ENCODE measurements around the gene GNA14.
"Not testable (repeated sequence)": the region's sequence is repeated elsewhere in the genome, so short reads cannot be mapped to it uniquely, and the experiment has no call there.

Gene GNA14

DNA sequence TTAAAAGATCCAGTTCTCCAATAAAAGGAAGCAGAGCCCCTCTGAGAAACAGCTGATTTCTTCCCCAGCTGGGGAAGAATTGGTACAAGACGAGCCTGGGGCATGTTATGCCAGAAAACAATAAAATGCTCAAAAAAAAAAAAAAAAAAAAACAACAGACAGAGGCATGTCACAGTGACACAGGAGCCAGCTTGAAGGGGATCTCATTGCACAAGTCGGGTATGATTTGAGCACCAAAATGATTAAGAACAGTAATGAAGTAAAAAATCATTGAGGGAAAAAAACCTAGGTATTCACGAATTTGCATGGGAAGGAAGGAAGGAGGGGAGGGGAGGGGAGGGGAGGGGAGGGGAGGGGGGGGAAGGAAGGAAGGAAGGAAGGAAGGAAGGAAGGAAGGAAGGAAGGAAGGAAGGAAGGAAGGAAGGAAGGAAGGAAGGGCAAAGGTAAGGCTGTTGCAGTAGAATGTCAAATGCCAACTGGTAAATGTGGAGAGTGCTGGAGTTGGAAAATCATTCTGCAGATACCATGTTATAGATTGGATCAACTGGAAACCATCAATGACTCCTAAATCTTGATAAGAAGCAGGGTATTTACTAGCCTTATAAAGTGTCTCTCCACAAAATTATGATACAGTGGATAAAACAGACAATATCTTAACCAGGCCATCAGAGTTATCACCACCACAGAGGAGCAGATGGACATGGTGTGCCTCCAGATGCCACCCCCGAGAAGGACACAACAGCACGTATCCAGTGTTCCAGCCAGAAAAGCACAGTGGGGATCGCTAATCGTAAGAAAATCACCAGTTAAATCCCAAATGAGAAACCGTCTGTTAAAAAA is 7.2 kb downstream of the GNA14 start:
- no peak for DNase-seq

DNA sequence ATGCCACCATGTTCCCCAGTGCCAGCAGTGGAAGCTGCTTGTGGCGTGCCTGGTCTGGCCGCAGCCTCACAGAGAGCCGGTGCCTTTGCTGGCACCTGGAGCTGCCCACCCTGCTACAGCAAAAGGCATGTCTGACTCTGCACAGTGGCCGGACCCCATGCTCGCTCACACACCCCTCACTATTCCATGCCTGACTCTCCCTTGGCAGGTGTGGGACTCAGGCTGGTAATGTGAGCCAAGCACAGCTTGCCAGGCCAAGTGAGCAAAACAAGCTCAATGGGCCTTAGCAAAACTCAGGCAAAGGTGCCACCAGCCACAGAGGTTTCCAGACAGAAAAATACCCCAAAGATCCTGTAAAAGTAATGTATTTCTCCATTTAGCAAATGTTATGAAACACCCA is 15.5 kb downstream of the GNA14 start:
- no peak for DNase-seq

DNA sequence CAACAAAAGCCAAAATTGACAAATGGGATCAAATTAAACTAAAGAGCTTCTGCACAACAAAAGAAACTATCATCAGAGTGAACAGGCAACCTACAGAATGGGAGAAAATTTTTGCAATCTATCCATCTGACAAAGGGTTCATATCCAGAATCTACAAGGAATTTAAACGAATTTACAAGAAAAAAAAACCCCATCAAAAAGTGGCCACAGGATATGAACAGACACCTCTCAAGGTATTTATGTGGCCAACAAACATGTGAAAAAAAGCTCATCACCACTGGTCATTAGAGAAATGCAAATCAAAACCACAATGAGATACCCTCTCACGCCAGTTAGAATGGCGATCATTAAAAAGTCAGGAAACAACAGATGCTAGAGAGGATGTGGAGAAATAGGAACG is 19.3 kb downstream of the GNA14 start:
- DNase-seq: not testable (repeated sequence)

DNA sequence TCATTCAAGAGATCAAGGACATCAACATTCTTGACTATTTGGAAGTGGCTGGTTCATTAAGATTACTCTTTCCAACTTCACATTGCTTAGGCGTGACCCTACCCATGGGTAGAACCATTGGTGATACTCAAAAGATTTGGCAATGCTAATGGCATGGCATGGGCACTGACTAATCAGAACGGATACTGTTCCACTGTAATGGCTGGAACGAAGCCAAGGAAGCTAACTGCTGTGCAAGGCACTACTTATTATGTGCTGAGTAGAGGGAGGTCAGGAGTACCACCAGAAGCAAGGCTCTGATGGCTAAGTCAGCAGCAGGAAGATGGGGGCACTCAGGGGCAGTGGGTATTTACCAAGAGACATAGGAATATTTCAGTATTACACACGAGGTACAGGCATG is 31.9 kb downstream of the GNA14 start:
- DNase-seq: no peak

DNA sequence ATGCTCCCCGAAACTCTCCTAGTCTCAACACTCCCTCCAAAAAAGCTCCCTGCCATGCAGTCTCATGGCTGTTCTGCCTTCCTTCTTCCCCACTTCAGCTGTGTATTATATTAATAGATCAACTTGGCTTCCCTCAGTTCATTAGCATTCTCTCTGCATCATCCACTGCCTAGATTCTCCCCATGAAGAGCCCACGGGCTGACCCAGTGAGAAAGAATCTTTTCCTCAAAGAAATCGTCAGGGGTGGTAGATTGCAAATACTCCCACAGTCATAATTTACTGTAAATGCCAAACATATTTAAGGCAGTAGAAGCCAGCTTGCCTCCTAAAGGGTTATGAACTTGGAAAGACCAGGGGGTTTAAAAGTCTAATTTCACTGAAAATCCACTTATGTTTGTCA is 33.5 kb downstream of the GNA14 start:
- no peak for DNase-seq

DNA sequence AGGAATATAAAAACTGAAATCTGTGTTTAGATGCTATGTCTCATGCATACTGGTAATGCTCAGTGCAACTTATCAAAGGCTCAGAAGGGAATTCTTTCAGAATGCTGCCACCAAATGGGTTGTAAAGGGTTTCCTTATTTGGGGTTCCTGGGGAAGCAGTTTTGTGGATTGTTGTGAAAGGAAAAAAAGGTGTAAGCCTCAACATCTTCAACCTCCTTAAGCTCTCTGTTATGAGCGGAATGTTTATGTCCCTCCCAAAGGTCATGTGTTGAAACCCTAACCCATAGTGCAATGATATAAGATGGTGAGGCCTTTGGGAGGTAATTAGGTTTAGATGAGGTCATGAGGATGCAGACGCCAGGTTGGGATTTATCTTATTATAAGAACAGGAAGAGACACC is 41.6 kb downstream of the GNA14 start:
- no peak for DNase-seq

DNA sequence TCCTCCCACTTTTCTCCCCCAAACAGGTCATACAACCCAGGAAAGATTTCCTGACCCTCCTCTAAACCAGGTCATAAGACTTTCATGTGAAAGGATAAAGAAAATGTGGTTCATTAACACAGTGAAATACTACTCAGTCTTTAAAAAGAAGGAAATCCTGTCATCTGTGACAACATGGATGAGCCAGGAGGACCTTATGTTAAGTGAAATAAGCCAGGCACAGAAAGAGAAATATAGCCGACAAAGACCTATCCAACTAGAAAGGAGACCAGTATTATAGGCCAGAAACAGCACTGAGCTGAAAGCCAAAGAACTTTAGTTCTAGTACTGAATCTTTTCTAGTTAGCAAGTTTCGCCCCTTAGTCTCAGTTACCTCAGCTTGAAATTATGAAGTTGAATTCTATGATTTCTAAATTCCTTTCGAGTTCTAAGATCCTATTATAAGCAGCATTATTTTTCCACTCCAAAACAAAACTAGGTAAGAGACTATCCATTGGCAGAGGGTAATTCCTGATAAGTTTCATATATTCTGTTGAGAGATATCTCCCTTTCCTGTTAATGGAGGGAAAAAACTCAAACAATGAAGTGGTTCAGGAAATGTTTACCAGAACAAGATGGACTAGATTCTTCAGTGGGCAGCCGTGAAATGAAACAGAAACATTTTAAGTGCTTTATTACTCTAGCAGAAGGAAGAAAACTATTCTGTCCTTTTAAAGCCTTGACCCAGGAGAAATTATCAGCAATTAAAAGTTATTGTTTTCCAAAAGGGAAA is 42.5 kb downstream of the GNA14 start:
- no peak for DNase-seq

DNA sequence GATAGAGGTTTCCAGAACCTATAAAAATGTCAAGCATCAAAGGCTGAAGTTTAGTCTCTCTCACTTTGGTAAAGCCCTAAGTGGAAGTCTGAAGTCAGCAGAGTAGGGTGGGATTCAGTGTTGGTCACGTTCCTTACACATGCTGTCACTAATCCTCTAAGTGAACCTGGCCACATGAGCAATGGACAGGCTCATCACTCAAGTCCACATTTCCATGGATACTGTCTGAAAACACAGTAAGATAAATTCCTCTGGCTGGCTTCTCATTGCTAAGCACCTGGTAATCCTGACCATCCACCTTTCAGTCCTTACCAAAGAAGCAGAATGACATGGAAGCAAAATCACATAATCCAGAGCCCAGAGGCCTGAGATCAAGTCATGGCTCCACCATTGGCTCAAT is 43.8 kb downstream of the GNA14 start:
- DNase-seq: no peak

DNA sequence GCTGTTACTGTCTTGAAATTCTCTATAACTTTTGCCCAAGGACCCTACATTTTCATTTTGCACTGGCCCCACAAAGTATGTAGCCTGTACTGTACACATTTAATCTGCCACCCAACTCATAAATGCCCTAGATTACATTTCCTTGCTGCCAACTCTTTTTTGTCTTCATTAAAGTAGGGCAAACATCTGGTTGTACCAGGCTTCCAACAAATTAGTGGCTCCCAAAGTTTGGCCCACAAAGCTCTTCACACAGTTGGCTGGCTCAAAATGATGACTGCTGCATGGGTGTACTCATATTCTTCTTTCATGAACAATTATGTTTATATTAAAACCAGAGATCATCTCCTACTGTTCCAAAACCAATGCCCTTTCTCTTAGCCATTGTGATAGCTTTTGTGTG is 45.3 kb downstream of the GNA14 start:
- DNase-seq: no peak

DNA sequence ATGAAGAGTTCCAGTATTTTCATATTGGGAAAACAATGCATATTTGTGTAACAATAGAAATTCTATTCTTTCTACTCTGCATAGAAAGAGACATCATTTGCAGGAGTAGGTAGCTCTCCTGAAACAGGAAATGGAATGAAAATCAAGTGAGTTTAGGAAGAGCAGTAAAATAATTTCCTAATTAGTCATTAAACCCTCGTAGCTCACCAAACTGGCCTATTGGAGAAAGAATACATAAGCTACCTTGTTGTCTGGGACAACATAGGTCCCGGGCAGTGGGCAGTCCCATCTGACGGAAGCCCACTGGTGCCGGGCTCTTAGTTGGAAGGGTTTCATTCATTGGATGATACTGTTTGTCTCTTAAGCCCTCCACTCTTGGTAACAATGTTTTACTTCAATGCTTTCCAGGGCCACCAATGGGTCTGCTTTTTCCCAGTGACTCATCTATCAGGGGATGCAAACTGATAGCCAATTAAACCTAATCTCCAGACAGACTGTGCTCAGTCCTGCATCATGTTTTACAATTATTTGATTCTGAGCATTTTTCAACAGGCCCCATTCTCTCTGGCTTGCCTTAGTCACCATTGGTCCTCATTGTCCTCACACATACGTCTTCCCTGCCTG is 46.5 kb downstream of the GNA14 start:
- no peak for DNase-seq

DNA sequence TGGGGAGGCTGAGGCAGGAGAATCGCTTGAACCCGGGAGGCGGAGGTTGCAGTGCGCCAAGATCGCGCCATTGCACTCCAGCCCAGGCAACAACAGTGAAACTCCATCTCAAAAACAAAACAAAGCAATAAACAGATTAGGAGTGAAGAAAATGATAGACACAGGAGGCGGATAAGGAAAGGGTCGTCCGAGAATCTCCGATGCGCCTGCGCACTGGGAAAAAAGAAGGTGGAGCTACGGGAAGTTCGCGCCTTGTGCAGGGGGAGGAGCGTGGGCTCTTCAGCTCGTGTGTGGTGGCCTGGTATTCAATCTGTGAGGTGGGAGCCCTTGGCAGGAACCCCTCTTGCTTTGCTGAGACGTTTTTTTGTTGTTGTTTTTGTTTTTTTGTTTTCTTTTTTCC is 47.3 kb downstream of the GNA14 start:
- no peak for DNase-seq

DNA sequence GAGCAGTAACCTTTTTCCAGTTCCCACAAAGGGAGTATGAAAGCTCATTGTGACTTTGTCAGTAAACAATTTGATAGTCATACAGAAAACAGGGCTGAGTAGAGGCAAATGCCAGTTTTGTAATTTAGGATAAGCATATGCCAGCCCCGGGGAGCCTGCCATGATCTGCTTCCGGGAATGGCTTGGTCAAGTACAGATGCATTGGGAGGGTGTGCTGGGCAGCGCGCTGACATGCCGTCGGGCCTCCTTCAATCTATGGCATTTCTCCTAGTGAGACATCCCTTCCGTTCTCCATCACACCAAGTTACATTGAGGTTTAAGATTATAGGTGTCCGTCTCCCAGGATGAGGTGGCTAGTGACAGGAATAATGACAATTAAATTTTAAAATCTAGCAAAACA is 48.6 kb downstream of the GNA14 start:
- no peak for DNase-seq

DNA sequence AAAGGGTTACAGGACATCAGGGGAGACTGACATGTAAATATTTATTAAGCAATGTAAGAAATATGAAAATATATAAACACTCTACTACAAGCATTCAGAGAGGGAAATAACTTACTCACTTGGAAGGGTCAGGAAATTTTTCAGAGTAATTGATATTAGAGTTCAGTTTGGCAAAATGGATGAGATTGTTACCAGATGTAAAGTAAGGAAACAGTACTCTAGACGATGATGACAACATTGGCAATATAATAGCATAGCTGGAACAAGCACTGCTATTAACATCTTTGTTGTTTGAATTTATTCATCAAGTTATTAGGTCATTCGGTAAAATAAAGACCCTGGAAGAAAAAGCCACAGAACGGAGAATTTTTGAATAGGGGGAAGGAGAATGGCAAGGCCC is 49.1 kb downstream of the GNA14 start:
- no peak for DNase-seq

DNA sequence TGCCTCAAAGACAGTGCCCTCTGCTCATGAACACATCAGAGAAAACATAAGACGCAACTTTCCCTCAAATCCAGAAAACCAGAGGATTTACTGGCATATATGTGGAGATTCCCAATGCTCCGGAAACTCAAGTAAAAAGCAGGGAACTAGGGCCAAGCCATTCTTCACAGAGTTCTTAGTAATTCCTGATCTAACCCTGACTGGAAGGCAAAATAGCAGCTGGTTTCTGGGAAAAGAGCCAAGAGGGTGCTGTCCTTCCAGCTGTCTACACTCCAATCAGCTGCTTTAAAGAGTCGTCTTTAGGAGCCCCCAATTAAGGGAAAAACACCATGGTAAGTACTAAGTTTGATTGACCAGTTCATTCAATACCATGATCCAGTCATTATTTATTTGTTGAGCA is 49.6 kb downstream of the GNA14 start:
- DNase-seq: no peak

DNA sequence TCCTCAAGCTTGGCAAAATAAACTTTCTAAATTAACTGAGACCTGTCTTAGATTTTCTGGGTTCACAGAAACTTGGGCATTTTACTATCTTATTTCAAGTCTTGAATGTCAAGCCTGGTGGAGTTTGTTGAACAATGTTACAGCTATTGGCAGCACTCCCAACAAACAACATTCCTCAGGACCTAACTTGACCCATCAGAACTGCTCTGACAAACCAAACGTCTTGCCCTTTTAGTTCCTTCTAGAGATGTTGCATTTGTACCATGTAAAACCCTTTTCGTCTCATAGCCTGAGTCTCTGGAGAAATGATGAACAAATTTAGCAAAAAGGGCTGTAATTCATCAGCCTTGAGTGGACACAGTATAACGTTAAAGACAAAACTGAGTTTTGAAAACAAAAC is 51.1 kb downstream of the GNA14 start:
- DNase-seq: no peak

DNA sequence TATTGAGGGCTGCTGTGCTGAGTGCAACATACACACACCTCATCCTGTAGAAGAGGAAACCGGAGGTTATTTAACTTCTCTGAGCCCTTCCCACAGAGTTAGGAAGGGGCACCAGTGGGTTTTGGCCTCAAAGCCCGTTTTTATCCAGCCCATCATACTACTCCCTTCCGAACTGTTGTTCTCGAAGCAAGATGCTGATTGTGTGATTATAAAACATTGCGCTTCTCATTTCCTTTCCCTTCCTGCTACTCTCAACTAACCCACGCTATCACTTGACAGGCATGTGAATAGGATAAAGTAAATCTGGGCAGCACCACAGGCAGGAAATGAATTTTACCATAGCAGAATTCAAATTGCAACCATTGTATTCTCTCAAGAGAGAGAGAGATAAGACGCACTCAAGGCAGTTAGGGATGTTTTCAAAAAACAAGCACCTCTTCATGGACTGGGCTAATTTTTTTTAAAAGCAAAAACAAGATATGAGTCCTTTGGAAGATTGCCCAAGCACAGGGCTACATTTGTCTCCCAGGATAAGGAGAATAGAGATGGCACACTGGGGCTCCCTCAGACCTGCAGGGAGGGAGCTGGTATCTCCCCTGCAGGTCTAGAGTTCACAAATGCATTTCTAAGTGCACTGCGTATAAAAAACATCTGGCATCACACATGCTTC is 52.6 kb downstream of the GNA14 start:
- DNase-seq: peak; percentile 8

DNA sequence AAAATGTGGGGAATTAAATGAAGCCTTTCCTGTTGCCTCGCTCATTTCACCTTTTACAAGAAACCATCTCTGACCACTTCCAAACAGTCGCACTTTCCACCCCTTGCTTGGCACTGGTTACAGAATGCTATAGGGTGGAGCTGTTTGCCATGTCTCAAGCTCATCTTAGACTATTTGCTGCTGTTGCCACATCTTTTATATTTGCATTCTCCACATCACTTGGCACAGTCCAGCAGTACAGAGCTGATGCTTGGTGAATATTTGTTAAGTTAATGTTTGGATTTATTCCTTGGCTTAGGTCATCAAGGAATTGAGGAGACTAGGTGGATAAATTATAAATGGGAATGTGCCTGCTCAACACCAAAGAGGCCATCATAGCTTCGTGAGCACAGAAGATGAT is 53.2 kb downstream of the GNA14 start:
- no peak for DNase-seq

DNA sequence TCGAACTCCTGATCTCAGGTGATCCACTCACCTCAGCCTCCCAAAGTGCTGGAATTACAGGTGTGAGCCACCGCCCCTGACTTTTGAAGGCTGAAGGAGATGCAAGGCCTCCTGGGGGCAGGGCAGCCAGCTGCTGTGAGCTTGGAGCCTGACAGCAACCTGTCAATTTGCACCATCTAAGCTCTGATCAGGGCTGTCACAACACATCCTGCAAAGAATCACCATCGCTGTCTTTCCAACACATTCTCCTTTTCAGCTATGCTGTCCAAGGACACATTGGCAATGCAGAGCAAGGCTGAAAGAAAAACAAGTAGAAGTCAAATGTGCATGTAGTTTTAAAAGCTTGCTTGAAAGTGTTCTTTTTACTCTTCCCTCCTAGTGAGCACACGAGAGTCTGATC is 54.6 kb downstream of the GNA14 start:
- no peak for DNase-seq

DNA sequence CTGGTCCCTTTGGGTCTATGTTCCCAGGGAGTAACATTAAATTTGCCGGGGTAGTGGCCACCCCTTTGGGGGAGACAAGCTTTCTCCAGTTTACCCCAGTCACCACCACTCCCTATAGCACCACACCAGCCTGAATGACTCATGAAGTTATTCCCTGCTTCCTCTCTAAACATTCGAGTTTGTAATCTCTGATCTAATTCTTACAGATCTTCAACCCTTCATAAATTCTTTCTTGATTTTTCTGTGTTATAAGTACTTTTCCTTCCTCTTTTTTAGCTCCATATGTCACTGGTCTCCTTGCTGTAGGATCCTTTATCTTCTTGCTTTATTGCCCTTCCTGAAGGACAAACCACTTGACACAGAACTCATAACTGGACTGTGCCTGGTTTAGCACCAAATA is 55.6 kb downstream of the GNA14 start:
- peak; percentile 7 for DNase-seq

DNA sequence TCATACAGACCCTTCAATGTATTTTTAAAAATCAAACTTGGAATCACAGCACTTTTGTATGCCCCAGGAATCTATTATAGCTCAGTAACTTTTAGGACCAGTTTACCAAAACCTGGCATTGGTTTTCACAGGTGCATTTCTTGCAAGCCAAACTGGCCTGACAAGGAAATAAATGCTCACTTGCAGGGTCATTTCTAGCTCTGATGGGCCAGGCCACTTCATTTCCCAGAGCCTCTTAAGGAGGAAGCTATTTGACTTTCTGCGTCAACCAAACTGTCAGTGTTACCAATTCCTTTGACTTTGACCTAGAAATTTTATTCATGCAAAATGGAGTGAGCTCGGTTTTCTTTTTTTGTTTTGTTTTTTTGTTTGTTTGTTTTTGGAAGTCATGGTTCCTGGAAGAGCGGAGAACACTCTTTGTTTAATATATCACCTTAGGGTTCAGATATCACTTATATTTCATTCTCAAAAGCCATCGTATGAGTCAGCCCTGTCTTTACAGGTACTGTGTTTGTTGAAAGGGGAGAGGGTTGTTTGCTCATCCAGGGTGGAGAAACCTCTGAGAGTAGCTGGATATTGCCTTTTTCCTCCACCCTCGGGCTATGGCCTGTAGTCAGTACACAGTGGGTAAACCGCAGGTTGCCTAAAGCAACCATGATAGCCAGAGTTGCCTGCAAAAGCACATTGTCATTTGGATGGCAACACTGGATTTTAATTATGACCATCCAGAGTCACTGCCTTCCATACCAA is 58.9 kb downstream of the GNA14 start:
- DNase-seq: no peak

DNA sequence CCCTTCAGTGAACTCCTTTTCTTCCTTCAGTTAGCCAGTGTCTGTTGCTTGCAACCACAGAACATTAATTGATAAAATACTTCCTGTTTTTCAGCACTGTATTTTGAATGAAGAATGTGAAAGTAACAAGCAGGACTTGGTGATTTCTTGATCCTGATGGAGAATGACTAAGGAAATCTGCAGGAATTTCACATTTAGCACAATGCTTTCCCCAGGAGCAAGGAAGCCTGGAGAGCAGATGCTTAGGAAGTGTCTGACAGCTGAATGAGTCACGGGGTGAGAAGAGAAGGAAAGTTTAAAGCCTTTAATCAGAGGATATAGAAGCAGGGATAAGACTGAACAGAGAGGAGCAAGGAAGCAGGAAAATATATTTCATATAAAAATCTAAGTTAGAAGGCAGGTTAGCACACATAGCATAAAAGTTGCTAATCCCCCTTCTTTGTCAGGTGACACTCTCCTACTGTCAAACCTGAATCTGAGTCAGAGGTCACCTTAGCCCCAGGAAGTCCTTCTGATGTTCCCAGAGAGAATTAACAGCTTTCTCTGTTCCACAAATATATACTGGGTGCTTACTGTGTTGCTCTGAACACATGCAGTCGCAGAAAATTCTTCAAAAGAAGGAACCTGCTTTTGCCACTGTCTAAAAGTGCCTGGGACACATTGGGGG is 59.7 kb downstream of the GNA14 start:
- DNase-seq: no peak

DNA sequence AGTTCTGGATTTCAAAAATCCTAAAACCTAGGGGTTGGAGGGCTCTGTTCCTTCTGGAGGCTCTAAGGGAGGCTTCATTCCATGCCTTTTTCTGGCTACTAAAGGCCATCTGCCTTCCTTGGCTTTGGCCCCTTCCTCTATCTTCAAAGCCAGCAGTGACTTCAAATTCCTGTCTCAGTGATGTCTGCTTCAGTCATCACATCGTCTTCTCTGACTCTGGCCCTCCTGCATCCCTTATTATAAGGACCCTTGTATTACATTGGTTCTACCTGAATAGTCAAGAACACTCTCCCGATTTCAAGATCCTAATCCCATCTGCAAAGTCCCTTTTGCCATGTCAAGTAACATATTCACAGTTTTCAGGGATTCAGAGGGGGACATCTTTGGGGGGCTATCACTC is 60.3 kb downstream of the GNA14 start:
- no peak for DNase-seq

All from inflammatory macrophage treated with lipopolysaccharide for 4 hours (primary cell).